SK-N-SH treated with all-trans-retinoic acid at 6 μM for 48 hours (cell line): ENCODE data around the gene TMEM219.

Experiments
- ATAC-seq: fragments of 200-7000 bp; cut with Tn5 transposase; 3 replicates; pipeline ENCODE4 v1.9.1; 2020; ENCODE audit warnings: mild to moderate bottlenecking, moderate library complexity
- ARNTL ChIP-seq: fragments of 450-650 bp; formaldehyde crosslinking; IDR thresholded peaks from 2 replicates; pipeline ENCODE4 v1.5.0; 2020; ENCODE audit warnings: low read depth, mild to moderate bottlenecking, moderate library complexity, borderline replicate concordance
- CREB5 ChIP-seq: fragments of 250-450 bp; sonication (Bioruptor Pico); IDR thresholded peaks from 2 replicates; pipeline ENCODE4 v1.5.1; 2020; ENCODE audit warnings: low read depth, mild to moderate bottlenecking, moderate library complexity
- CSDC2 ChIP-seq: fragments of 250-450 bp; sonication (Bioruptor Pico); IDR thresholded peaks from 2 replicates; pipeline ENCODE4 v1.5.0; 2020; ENCODE audit warnings: mild to moderate bottlenecking, moderate library complexity
- GLIS3 ChIP-seq: fragments of 250-450 bp; sonication (Bioruptor Pico); IDR thresholded peaks from 2 replicates; pipeline ENCODE4 v1.5.0; 2020; ENCODE audit warnings: mild to moderate bottlenecking, moderate library complexity
- ISL1 ChIP-seq: fragments of 250-450 bp; sonication (Bioruptor Pico); IDR thresholded peaks from 2 replicates; pipeline ENCODE4 v2.1.2; 2022; ENCODE audit warnings: mild to moderate bottlenecking, moderate library complexity
- OSR1 ChIP-seq: fragments of 250-450 bp; sonication (Bioruptor Pico); IDR thresholded peaks from 2 replicates; pipeline ENCODE4 v1.8.0; 2022; ENCODE audit warnings: moderate library complexity, mild to moderate bottlenecking, inconsistent platforms
- PATZ1 ChIP-seq: fragments of 250-450 bp; sonication (Bioruptor Pico); IDR thresholded peaks from 2 replicates; pipeline ENCODE4 v1.8.0; 2020; ENCODE audit warnings: mild to moderate bottlenecking, moderate library complexity, borderline replicate concordance
- POU6F1 ChIP-seq: fragments of 250-450 bp; sonication (Bioruptor Pico); IDR thresholded peaks from 2 replicates; pipeline ENCODE4 v1.8.0; 2021; ENCODE audit warnings: low read depth, mild to moderate bottlenecking, moderate library complexity, borderline replicate concordance
- RARB ChIP-seq: fragments of 250-450 bp; sonication (Bioruptor Pico); IDR thresholded peaks from 2 replicates; pipeline ENCODE4 v1.8.0; 2021; ENCODE audit warnings: mild to moderate bottlenecking, moderate library complexity
- TCF4 ChIP-seq: fragments of 250-450 bp; sonication (Bioruptor Pico); IDR thresholded peaks from 2 replicates; pipeline ENCODE4 v1.8.0; 2021; ENCODE audit warnings: mild to moderate bottlenecking, moderate library complexity, borderline replicate concordance
- TOX ChIP-seq: fragments of 250-450 bp; sonication (Bioruptor Pico); IDR thresholded peaks from 2 replicates; pipeline ENCODE4 v1.8.0; 2021; ENCODE audit warnings: mild to moderate bottlenecking, moderate library complexity, borderline replicate concordance
- TSHZ2 ChIP-seq: fragments of 250-450 bp; sonication (Bioruptor Pico); IDR thresholded peaks from 2 replicates; pipeline ENCODE4 v1.5.0; 2020; ENCODE audit warnings: mild to moderate bottlenecking, moderate library complexity
- ZC3H10 ChIP-seq: fragments of 250-450 bp; sonication (Bioruptor Pico); IDR thresholded peaks from 2 replicates; pipeline ENCODE4 v1.5.1; 2021; ENCODE audit warnings: mild to moderate bottlenecking, moderate library complexity
- ZFP3 ChIP-seq: fragments of 250-450 bp; sonication (Bioruptor Pico); IDR thresholded peaks from 2 replicates; pipeline ENCODE4 v1.5.0; 2020; ENCODE audit warnings: mild to moderate bottlenecking, moderate library complexity
- ZFP30 ChIP-seq: fragments of 450-650 bp; formaldehyde crosslinking; IDR thresholded peaks from 2 replicates; pipeline ENCODE4 v1.5.0; 2022; ENCODE audit warnings: mild to moderate bottlenecking, moderate library complexity
- ZNF70 ChIP-seq: fragments of 450-650 bp; formaldehyde crosslinking; IDR thresholded peaks from 2 replicates; pipeline ENCODE4 v1.5.0; 2020; ENCODE audit warnings: mild to moderate bottlenecking, moderate library complexity
- ZNF8 ChIP-seq: fragments of 450-650 bp; formaldehyde crosslinking; IDR thresholded peaks from 2 replicates; pipeline ENCODE4 v1.5.0; 2020; ENCODE audit warnings: mild to moderate bottlenecking, moderate library complexity

The TMEM219 gene

GRCh38 chr16:29962344-29962994, 590 bp downstream of the TMEM219 start:
- peak; percentile 45 for ATAC-seq
- TF ChIP-seq ARNTL: no peak
- no peak for TF ChIP-seq CSDC2
- TF ChIP-seq GLIS3: no peak
- no peak for TF ChIP-seq ZNF8 (CRISPR knock-in tag)
- TF ChIP-seq OSR1: no peak
- TF ChIP-seq ZFP30 (CRISPR knock-in tag): no peak
- no peak for TF ChIP-seq POU6F1 (CRISPR knock-in tag)
- TF ChIP-seq ZC3H10 (CRISPR knock-in tag): no peak
- TF ChIP-seq ZFP3: no peak
- TF ChIP-seq CREB5 (CRISPR knock-in tag): no peak
- TF ChIP-seq TOX: no peak

- TF ChIP-seq ZC3H10 (CRISPR knock-in tag): no peak
- TF ChIP-seq PATZ1: no peak
- no peak for TF ChIP-seq CREB5 (CRISPR knock-in tag)
- ATAC-seq: no peak
These were observed 1.3 kb downstream of the TMEM219 start for GRCh38 chr16:29963021-29963743.

- ATAC-seq: no peak
- TF ChIP-seq ZNF70 (CRISPR knock-in tag) (no peak), OSR1 (no peak), GLIS3 (no peak), TCF4 (CRISPR knock-in tag) (no peak), ZFP30 (CRISPR knock-in tag) (no peak), ZC3H10 (CRISPR knock-in tag) (no peak)
These were observed 6.3 kb downstream of the TMEM219 start for GRCh38 chr16:29968205-29968604.

- ATAC-seq: no peak
- TF ChIP-seq RARB (CRISPR knock-in tag): no peak
- no peak for TF ChIP-seq POU6F1 (CRISPR knock-in tag)
- TF ChIP-seq ZFP30 (CRISPR knock-in tag): no peak
- TF ChIP-seq CREB5 (CRISPR knock-in tag): no peak
- TF ChIP-seq ZNF70 (CRISPR knock-in tag): no peak
- no peak for TF ChIP-seq TSHZ2 (CRISPR knock-in tag)
- no peak for TF ChIP-seq ARNTL
- TF ChIP-seq ZNF8 (CRISPR knock-in tag): no peak
- TF ChIP-seq CSDC2: no peak
- TF ChIP-seq ISL1 (CRISPR knock-in tag): no peak
- TF ChIP-seq TOX: no peak
- TF ChIP-seq OSR1: no peak
These were observed 9.4 kb downstream of the TMEM219 start for GRCh38 chr16:29971304-29971703.
